GM12878 (cell line): ENCODE results near the gene TFR2. TPM values are rescaled to one million over a fixed set of nuclear protein-coding genes. Genes with fewer than 3 reads are reported as not detected.

Source experiments
- ATAC-seq: fragments of 200-7000 bp; cut with Tn5 transposase; 3 replicates; pipeline ENCODE4 v1.9.1; 2020; ENCODE audit warnings: mild to moderate bottlenecking, moderate library complexity
- BruUV-seq: library from RNA; stranded (reverse); fragments of 400-500 nt; replicated peaks from 2 replicates; lab custom pipeline; 2021; lab: Mats Ljungman, UMichigan
- CTCF ChIA-PET: fragments of 300-600 bp; sonication (Branson Sonifier 250); formaldehyde crosslinking; extraction: SDS; loops from one replicate; lab custom pipeline; 2021; ENCODE audit warnings: inconsistent platforms; lab: Yijun Ruan, JAX
- POLR2A ChIA-PET: fragments of 350-600 bp; formaldehyde crosslinking; extraction: SDS; loops from one replicate; lab custom pipeline; 2021; ENCODE audit warnings: inconsistent platforms; lab: Charles Lee
- RAD21 ChIA-PET: fragments of 300-600 bp; sonication (Branson Sonifier 250); formaldehyde crosslinking; loops from one replicate; lab custom pipeline; 2023; ENCODE audit warnings: antibody characterized with exemption; ENCODE audit not compliant: unreplicated experiment; lab: Charles Lee
- SMC1A ChIA-PET: fragments of 300-600 bp; sonication (Branson Sonifier 250); formaldehyde crosslinking; loops from one replicate; lab custom pipeline; 2023; ENCODE audit not compliant: unreplicated experiment, uncharacterized antibody; lab: Charles Lee
- DNase-seq: peaks from one replicate; pipeline ENCODE4 v3.0.0-alpha.2; 2011; ENCODE audit warnings: low read depth, low spot score
- FAIRE-seq: peaks from 3 replicates; lab custom pipeline; 2011; peaks lifted over from hg19 to GRCh38; lab: Jason Lieb, UNC
- H2AFZ ChIP-seq: 2 replicates; pipeline ENCODE4 v1.6.0; 2011; ENCODE audit warnings: low read depth, low read length, control low read depth; ENCODE audit not compliant: control insufficient read depth
- H3K27ac ChIP-seq: 2 replicates; pipeline ENCODE4 v1.5.1; 2011; ENCODE audit warnings: control low read depth; ENCODE audit not compliant: control insufficient read depth, insufficient read depth
- H3K27me3 ChIP-seq, 2 experiments: replicated peaks in 1 of 2; 2 replicates each; pipeline versions ENCODE4 v1.6.0 to v1.6.1; 2011; ENCODE audit warnings: low read length in 1 of 2; ENCODE audit not compliant: control insufficient read depth in 2 of 2, insufficient read depth in 2 of 2
- H3K36me3 ChIP-seq, 2 experiments: 2 replicates each; pipeline ENCODE4 v1.5.1; 2011; ENCODE audit warnings: low read length in 1 of 2; ENCODE audit not compliant: control insufficient read depth in 2 of 2, insufficient read depth in 2 of 2
- H3K4me1 ChIP-seq: 2 replicates; pipeline ENCODE4 v1.6.1; 2011; ENCODE audit warnings: mild to moderate bottlenecking, low read length, moderate library complexity, mixed read lengths; ENCODE audit not compliant: control insufficient read depth, insufficient read depth
- H3K4me2 ChIP-seq: 2 replicates; pipeline ENCODE4 v1.6.0; 2011; ENCODE audit warnings: control low read depth; ENCODE audit not compliant: control insufficient read depth, insufficient read depth
- H3K4me3 ChIP-seq: fragments of 200-600 bp; sonication (generic); 2 replicates; pipeline ENCODE4 v1.5.1; 2016
- H3K79me2 ChIP-seq: 2 replicates; pipeline ENCODE4 v1.6.0; 2011; ENCODE audit warnings: low read length; ENCODE audit not compliant: control insufficient read depth, insufficient read depth
- H3K9ac ChIP-seq: 2 replicates; pipeline ENCODE4 v1.8.0; 2011; ENCODE audit warnings: low read length, control low read depth, mixed read lengths; ENCODE audit not compliant: control insufficient read depth, insufficient read depth
- H3K9me3 ChIP-seq: replicated peaks from 3 replicates; pipeline ENCODE4 v1.5.1; 2011; ENCODE audit warnings: mild to moderate bottlenecking, low read length; ENCODE audit not compliant: control insufficient read depth, insufficient read depth
- H4K20me1 ChIP-seq: 2 replicates; pipeline ENCODE4 v1.6.0; 2011; ENCODE audit not compliant: control insufficient read depth, insufficient read depth
- CREB1 ChIP-seq: IDR thresholded peaks from 2 replicates; pipeline ENCODE4 v1.6.1; 2012; ENCODE audit warnings: low read depth, mild to moderate bottlenecking, inconsistent platforms
- GABPA ChIP-seq: IDR thresholded peaks from 2 replicates; pipeline ENCODE4 v1.6.1; 2014; ENCODE audit warnings: antibody characterized with exemption, low read depth, mild to moderate bottlenecking, inconsistent platforms
- GATAD2B ChIP-seq: fragments of 450-650 bp; conservative IDR thresholded peaks from 2 replicates; pipeline ENCODE4 v1.6.1; 2017; ENCODE audit warnings: low read depth, mild to moderate bottlenecking, moderate library complexity
- HDAC6 ChIP-seq: fragments of 200-600 bp; sonication (generic); IDR thresholded peaks from one replicate; pipeline ENCODE4 v1.8.0; 2017; ENCODE audit warnings: antibody characterized with exemption; ENCODE audit not compliant: unreplicated experiment
- NR2C1 ChIP-seq: fragments of 450-650 bp; IDR thresholded peaks from 2 replicates; pipeline ENCODE4 v1.6.1; 2017; ENCODE audit warnings: antibody characterized with exemption, mild to moderate bottlenecking, moderate library complexity
- NR2C2 ChIP-seq: IDR thresholded peaks from 2 replicates; pipeline ENCODE4 v1.6.1; 2011; ENCODE audit warnings: borderline replicate concordance, low read depth; ENCODE audit not compliant: control insufficient read depth, insufficient read length
- PAX5 ChIP-seq: IDR thresholded peaks from 2 replicates; pipeline ENCODE4 v1.6.1; 2011; ENCODE audit warnings: low read depth, low read length, borderline replicate concordance
- POLR2AphosphoS2 ChIP-seq: IDR thresholded peaks from 2 replicates; pipeline ENCODE4 v1.6.1; 2011; ENCODE audit warnings: low read depth, mild to moderate bottlenecking, low read length, improper control_type of control experiment, moderate library complexity
- SMAD1 ChIP-seq: fragments of 450-650 bp; IDR thresholded peaks from 2 replicates; pipeline ENCODE4 v1.6.1; 2018; ENCODE audit warnings: mild to moderate bottlenecking, low read depth; ENCODE audit not compliant: partially characterized antibody
- YY1 ChIP-seq: IDR thresholded peaks from 2 replicates; pipeline ENCODE4 v1.6.1; 2011; ENCODE audit warnings: low read depth, mild to moderate bottlenecking, low read length
- WGBS: methylation state at CpG from one replicate; pipeline ENCODE4 v1.1.6; 2016; ENCODE audit warnings: low lambda C conversion rate; ENCODE audit not compliant: insufficient replicate concordance, insufficient coverage; ENCODE audit errors: missing lambda C conversion rate; 5-methylcytosine and 5-hydroxymethylcytosine counted together
- in situ Hi-C: fragments of 300-500 bp; cut with MboI; formaldehyde crosslinking; loops from 9 replicates; pipeline ENCODE4 v1.14.3; 2018; ENCODE audit warnings: mixed read lengths
- intact Hi-C: fragments of 100-400 bp; cut with micrococcal nuclease; formaldehyde crosslinking; loops from one replicate; pipeline ENCODE4 v1.14.2; 2022; ENCODE audit not compliant: unreplicated experiment
- polyA plus RNA-seq, 11 experiments: library from polyadenylated mRNA; depleted of rRNA in 4 of 11; unstranded in 6 of 11; stranded (reverse) in 5 of 11; fragments of >200 nt; fragmentation: Nextera tagmentation in 4 of 11; fragmentation: Illumina TruSeq in 1 of 11; extraction: Ambion mirVana in 4 of 11; extraction: Trizol in 1 of 11; gene quantifications; 1 replicate in 1 of 11; 2 replicates in 10 of 11; pipeline versions ENCODE4 v1.2.1 to v1.2.3, GENCODE V29; 2011 to 2016; ENCODE audit warnings: inconsistent platforms in 2 of 11, missing spikeins in 2 of 11, low read depth in 1 of 11
- total RNA-seq, 4 experiments: library from RNA; depleted of rRNA in 3 of 4; stranded (reverse); fragments of >200 nt in 3 of 4; fragmentation: Illumina TruSeq in 1 of 4; extraction: Trizol in 1 of 4; gene quantifications; 2 replicates each; pipeline versions ENCODE4 v1.2.1 to v1.2.3, GENCODE V29; 2013 to 2021
- TF ChIP-seq, protein P1 (sequence below): IDR thresholded peaks from 2 replicates; pipeline ENCODE4 v1.6.1; 2012; ENCODE audit warnings: mild to moderate bottlenecking, low read depth, low read length

TFR2 gene
- total and polyA plus RNA-seq, 10 of the 15 experiments (the other 5 are each of a cell fraction or from before 2014, with no cell fraction given) = 0.30 to 7.2 (median 1.8) TPM

- H3K9me3 ChIP-seq = no peaks in the 10 kb centered on the region
- H3K4me1 ChIP-seq = no peaks in the 10 kb centered on the region
- FAIRE-seq (no peak), ATAC-seq (no peak), DNase-seq (no peak)
- H3K4me2 ChIP-seq = no peak overlapping the region
- H3K9ac ChIP-seq = no peak overlapping the region
- ChIA-PET CTCF (interaction anchor here (0.6 to 1.1 kb wide), 2 partner anchors 40 to 98 kb away, joined by 3 read pairs; no protein-coding TSS in a partner anchor), SMC1A (no interaction called here), POLR2A (interaction anchor here (0.6 to 2.4 kb wide), 3 partner anchors 9 to 1718 kb away, joined by 3 to 8 read pairs (median 3); partner anchors contain the start of genes FBXO24 and LRCH4), RAD21 (no interaction called here)
- no peaks in the 10 kb centered on the region for H4K20me1 ChIP-seq
- no peak for TF ChIP-seq GATAD2B
- TF ChIP-seq YY1 = no peak
- no peak for TF ChIP-seq PAX5
- TF ChIP-seq GABPA = no peak
- TF ChIP-seq, protein P1, sequence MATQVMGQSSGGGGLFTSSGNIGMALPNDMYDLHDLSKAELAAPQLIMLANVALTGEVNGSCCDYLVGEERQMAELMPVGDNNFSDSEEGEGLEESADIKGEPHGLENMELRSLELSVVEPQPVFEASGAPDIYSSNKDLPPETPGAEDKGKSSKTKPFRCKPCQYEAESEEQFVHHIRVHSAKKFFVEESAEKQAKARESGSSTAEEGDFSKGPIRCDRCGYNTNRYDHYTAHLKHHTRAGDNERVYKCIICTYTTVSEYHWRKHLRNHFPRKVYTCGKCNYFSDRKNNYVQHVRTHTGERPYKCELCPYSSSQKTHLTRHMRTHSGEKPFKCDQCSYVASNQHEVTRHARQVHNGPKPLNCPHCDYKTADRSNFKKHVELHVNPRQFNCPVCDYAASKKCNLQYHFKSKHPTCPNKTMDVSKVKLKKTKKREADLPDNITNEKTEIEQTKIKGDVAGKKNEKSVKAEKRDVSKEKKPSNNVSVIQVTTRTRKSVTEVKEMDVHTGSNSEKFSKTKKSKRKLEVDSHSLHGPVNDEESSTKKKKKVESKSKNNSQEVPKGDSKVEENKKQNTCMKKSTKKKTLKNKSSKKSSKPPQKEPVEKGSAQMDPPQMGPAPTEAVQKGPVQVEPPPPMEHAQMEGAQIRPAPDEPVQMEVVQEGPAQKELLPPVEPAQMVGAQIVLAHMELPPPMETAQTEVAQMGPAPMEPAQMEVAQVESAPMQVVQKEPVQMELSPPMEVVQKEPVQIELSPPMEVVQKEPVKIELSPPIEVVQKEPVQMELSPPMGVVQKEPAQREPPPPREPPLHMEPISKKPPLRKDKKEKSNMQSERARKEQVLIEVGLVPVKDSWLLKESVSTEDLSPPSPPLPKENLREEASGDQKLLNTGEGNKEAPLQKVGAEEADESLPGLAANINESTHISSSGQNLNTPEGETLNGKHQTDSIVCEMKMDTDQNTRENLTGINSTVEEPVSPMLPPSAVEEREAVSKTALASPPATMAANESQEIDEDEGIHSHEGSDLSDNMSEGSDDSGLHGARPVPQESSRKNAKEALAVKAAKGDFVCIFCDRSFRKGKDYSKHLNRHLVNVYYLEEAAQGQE = no peak
- TF ChIP-seq NR2C2 = no peak
- TF ChIP-seq NR2C1 = no peak
- no peak for TF ChIP-seq SMAD1
- TF ChIP-seq HDAC6 = no peak
- TF ChIP-seq POLR2AphosphoS2 = no peak
- TF ChIP-seq CREB1 = no peak
- H3K27ac ChIP-seq = no peak overlapping the region
- H3K27me3 ChIP-seq = peaks cover 0 to 2% of the 10 kb centered on the region in 2 experiments; a peak in 1 of 4 replicates
- WGBS = 71% methylated on average over 7 of the region's 7 CpGs
- no TSS peak for BruUV-seq
- H3K4me3 ChIP-seq = no peak overlapping the region
- intact Hi-C loops (no loop called here), in situ Hi-C loops (no loop called here)
- H2AFZ ChIP-seq = no peak overlapping the region
- H3K36me3 ChIP-seq = no peaks in the 10 kb centered on the region
- no peaks in the 10 kb centered on the region for H3K79me2 ChIP-seq
Observed at GRCh38 chr7:100595188-100595587, 46.2 kb downstream of the TFR2 start.
